Glutamatergic neuron (in vitro differentiated cells): ENCODE data around the gene TBCE. TPM values are rescaled to one million over a fixed set of nuclear protein-coding genes. Genes with fewer than 3 reads are reported as not detected.

ENCODE experiments used
- DNase-seq: peaks from one replicate; pipeline ENCODE4 v3.0.0; 2022
- H3K27ac Mint-ChIP-seq: one replicate; pipeline ENCODE4 v1.8.0; 2020; ENCODE audit warnings: mild to moderate bottlenecking, mixed read lengths, inconsistent platforms; ENCODE audit not compliant: unreplicated experiment
- H3K27me3 Mint-ChIP-seq: one replicate; pipeline ENCODE4 v1.8.0; 2020; ENCODE audit warnings: mild to moderate bottlenecking, moderate library complexity, mixed read lengths, inconsistent platforms; ENCODE audit not compliant: unreplicated experiment
- H3K36me3 Mint-ChIP-seq: one replicate; pipeline ENCODE4 v1.8.0; 2020; ENCODE audit warnings: mild to moderate bottlenecking, mixed read lengths, inconsistent platforms; ENCODE audit not compliant: unreplicated experiment
- H3K4me1 Mint-ChIP-seq: one replicate; pipeline ENCODE4 v1.8.0; 2020; ENCODE audit warnings: mild to moderate bottlenecking, low read depth, mixed read lengths, inconsistent platforms; ENCODE audit not compliant: unreplicated experiment
- H3K4me3 Mint-ChIP-seq: one replicate; pipeline ENCODE4 v1.8.0; 2020; ENCODE audit warnings: mild to moderate bottlenecking, mixed read lengths, inconsistent platforms; ENCODE audit not compliant: unreplicated experiment
- H3K9me3 Mint-ChIP-seq: one replicate; pipeline ENCODE4 v1.8.0; 2020; ENCODE audit warnings: mild to moderate bottlenecking, moderate library complexity, mixed read lengths, inconsistent platforms; ENCODE audit not compliant: unreplicated experiment
- total RNA-seq: library from RNA; stranded (reverse); fragmentation: NEBNext Ultra II Directional; extraction: Animal tissue kit (Norgen Biotek cat#: 25700); gene quantifications from one replicate; pipeline ENCODE4 v1.2.1, GENCODE V29; 2021; ENCODE audit not compliant: unreplicated experiment
- TF ChIP-seq, protein P1 (sequence below): fragments of 200-600 bp; sonication (generic); IDR thresholded peaks from one replicate; pipeline ENCODE4 v1.5.0; 2021; ENCODE audit not compliant: partially characterized antibody, unreplicated experiment

The TBCE gene
- total RNA-seq, 1 donor from 2014 or later, result 30.7 TPM

DNA sequence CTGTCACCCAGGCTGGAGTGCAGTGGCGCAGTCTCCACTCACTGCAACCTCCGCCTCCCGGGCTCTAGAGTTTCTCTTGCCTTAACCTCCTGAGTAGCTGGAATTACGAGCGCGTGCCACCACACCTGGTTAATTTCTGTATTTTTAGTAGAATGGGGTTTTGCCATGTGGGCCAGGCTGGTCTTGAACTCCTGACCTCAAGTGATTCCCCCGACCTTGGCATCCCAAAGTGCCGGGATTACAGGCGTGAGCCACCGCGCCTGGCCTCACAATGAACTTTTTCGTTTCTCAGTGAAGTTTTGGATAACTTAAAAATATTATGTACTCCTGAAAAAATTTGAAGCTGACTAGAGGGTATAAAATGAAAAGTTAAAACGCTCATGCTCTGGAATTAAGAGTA lies 59.5 kb downstream of the TBCE start:
- H3K4me1 Mint-ChIP-seq, result peaks cover 17% of the 10 kb centered on the region
- peaks cover 2% of the 10 kb centered on the region for H3K27me3 Mint-ChIP-seq
- no peak for DNase-seq
- no peaks in the 10 kb centered on the region for H3K36me3 Mint-ChIP-seq
- H3K4me3 Mint-ChIP-seq, result no peak overlapping the region
- H3K27ac Mint-ChIP-seq, result no peak overlapping the region
- TF ChIP-seq, protein P1, sequence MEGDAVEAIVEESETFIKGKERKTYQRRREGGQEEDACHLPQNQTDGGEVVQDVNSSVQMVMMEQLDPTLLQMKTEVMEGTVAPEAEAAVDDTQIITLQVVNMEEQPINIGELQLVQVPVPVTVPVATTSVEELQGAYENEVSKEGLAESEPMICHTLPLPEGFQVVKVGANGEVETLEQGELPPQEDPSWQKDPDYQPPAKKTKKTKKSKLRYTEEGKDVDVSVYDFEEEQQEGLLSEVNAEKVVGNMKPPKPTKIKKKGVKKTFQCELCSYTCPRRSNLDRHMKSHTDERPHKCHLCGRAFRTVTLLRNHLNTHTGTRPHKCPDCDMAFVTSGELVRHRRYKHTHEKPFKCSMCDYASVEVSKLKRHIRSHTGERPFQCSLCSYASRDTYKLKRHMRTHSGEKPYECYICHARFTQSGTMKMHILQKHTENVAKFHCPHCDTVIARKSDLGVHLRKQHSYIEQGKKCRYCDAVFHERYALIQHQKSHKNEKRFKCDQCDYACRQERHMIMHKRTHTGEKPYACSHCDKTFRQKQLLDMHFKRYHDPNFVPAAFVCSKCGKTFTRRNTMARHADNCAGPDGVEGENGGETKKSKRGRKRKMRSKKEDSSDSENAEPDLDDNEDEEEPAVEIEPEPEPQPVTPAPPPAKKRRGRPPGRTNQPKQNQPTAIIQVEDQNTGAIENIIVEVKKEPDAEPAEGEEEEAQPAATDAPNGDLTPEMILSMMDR, result no peak
- peaks cover 1% of the 10 kb centered on the region for H3K9me3 Mint-ChIP-seq

DNA sequence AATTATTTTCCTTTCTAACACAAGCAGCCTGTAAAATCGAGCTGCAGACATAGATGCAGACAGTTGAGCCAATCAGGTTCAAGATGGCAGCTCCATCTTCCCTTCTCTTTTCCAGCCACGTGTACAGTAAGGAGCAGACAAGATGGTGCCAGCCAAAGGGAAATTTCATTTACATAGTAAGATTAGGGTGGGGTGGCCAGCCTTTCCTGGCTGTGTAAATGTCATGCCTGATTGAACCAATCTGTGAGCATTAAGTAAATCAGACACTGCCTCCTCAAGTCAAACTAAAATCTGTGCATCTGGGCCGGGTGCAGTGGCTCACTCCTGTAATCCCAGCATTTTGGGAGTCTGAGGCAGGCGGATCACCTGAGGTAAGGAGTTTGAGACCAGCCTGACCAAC lies 60.2 kb downstream of the TBCE start:
- TF ChIP-seq, protein P1, result no peak
- H3K4me3 Mint-ChIP-seq, result no peak overlapping the region
- DNase-seq, result no peak
- no peaks in the 10 kb centered on the region for H3K36me3 Mint-ChIP-seq
- H3K9me3 Mint-ChIP-seq, result peaks cover 1% of the 10 kb centered on the region
- peaks cover 13% of the 10 kb centered on the region for H3K4me1 Mint-ChIP-seq
- H3K27me3 Mint-ChIP-seq, result peaks cover 2% of the 10 kb centered on the region
- H3K27ac Mint-ChIP-seq, result no peak overlapping the region

DNA sequence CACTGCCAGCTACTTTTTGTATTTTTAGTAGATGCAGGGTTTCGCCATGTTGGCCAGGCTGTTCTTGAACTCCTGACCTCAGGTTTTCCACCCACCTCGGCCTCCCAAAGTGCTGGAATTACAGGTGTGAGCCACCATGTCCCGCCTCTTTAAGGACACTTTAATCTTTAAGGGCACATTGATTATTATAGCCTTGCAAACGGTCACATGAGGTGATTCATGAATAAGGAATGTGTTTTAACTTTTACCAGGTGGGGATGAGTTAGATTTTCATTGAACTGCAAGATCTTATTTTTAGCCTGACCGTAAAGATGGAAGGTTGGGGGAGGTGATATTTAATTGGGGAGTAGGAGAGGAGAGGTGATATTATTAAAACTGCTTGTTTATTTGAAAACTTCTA lies 61.9 kb downstream of the TBCE start:
- Mint-ChIP-seq H3K9me3 (no peaks in the 10 kb centered on the region), H3K4me3 (no peak overlapping the region), H3K27ac (no peak overlapping the region), H3K4me1 (peaks cover 5% of the 10 kb centered on the region), H3K27me3 (no peaks in the 10 kb centered on the region), H3K36me3 (no peaks in the 10 kb centered on the region)
- no peak for DNase-seq
- TF ChIP-seq, protein P1, result no peak

DNA sequence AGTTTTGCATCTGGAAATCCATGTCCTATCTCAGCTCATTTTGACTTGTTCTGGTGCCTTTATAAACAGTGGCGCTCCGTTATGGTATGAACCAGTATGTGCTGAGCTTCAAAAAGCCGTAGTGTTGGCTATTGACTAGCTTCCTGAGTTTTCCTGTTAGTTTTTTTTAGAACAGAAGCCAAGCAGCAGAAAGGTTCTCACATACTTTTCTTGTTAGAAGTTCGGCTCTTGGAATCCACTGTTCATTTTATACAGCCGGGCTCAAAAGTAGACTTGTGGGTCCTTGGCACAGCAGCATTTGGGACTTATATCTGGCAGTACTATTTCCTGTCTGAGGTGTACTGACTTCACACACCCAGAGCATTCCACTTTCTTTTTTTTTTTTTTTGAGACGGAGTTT lies 63.8 kb downstream of the TBCE start:
- Mint-ChIP-seq H3K4me1 (peaks cover 2% of the 10 kb centered on the region), H3K4me3 (no peak overlapping the region), H3K9me3 (no peaks in the 10 kb centered on the region), H3K36me3 (no peaks in the 10 kb centered on the region), H3K27me3 (no peaks in the 10 kb centered on the region), H3K27ac (no peak overlapping the region)
- no peak for DNase-seq
- TF ChIP-seq, protein P1, result no peak

- Mint-ChIP-seq H3K4me1 (no peaks in the 10 kb centered on the region), H3K4me3 (no peak overlapping the region), H3K27me3 (peaks cover 2% of the 10 kb centered on the region), H3K27ac (no peak overlapping the region), H3K9me3 (peaks cover 1% of the 10 kb centered on the region), H3K36me3 (no peaks in the 10 kb centered on the region)
- TF ChIP-seq, protein P1, result no peak
- no peak for DNase-seq
These were observed 66.8 kb downstream of the TBCE start for GRCh38 chr1:235434001-235434400.
